Right lobe of liver (tissue), 6 donors: Measurements from ENCODE around the gene LRRC9. TPM values are rescaled to one million over a fixed set of nuclear protein-coding genes. Genes with fewer than 3 reads are reported as not detected.
A peak's percentile ranks its signal among the peaks of the same experiment; 100 is the strongest.

Source experiments
- ATAC-seq, 4 donors: fragments of 200-7000 bp; cut with Tn5 transposase; one replicate each; pipeline ENCODE4 v1.9.1; 2020; ENCODE audit warnings: mild to moderate bottlenecking in 4 of 4, moderate library complexity in 4 of 4
- DNase-seq, 3 donors: peaks; one replicate each; pipeline ENCODE4 v3.0.0-alpha.2; 2020
- H3K27ac ChIP-seq, 3 donors: fragments of 200-600 bp; one replicate each; pipeline ENCODE4 v1.8.0; 2022
- H3K27me3 ChIP-seq, 2 donors: fragments of 200-600 bp; one replicate each; pipeline ENCODE4 v1.8.0; 2022
- H3K36me3 ChIP-seq, 4 donors: fragments of 200-600 bp; sonication (generic) in 1 of 4; one replicate each; pipeline versions ENCODE4 v1.5.1 to v1.8.0; 2017 to 2022; ENCODE audit warnings: control low read depth in 1 of 4
- H3K4me1 ChIP-seq, 4 donors: fragments of 200-600 bp; sonication (generic) in 1 of 4; one replicate each; pipeline versions ENCODE4 v1.5.1 to v1.8.0; 2017 to 2022; ENCODE audit warnings: control low read depth in 1 of 4
- H3K4me3 ChIP-seq, 3 donors: fragments of 200-600 bp; one replicate each; pipeline ENCODE4 v1.8.0; 2022
- H3K9me3 ChIP-seq, 4 donors: fragments of 200-600 bp; sonication (generic) in 1 of 4; one replicate each; pipeline versions ENCODE4 v1.5.1 to v1.8.0; 2017 to 2022; ENCODE audit warnings: control low read depth in 1 of 4
- POLR2A ChIP-seq: fragments of 450-650 bp; IDR thresholded peaks from one replicate; pipeline ENCODE4 v1.6.1; 2017; ENCODE audit warnings: antibody characterized with exemption, mild to moderate bottlenecking
- WGBS: methylation state at CpG from one replicate; pipeline ENCODE4 v1.1.6; 2018; ENCODE audit warnings: low coverage, low lambda C conversion rate; ENCODE audit not compliant: insufficient coverage; ENCODE audit errors: missing lambda C conversion rate; 5-methylcytosine and 5-hydroxymethylcytosine counted together
- intact Hi-C, 2 donors: fragments of 100-400 bp; cut with DNase I; formaldehyde crosslinking; loops; one replicate each; pipeline versions ENCODE4 v1.11.2 to v1.14.1; 2022
- total RNA-seq, 6 experiments: library from RNA; depleted of rRNA in 2 of 6; stranded (reverse); fragments of >200 nt in 2 of 6; fragmentation: NEBNext Ultra II Directional in 3 of 6; extraction: Animal tissue kit (Norgen Biotek cat#: 25700) in 3 of 6; gene quantifications; one replicate each; pipeline versions ENCODE4 v1.1.0 to v1.2.4, GENCODE V29; 2016 to 2023
- TF ChIP-seq, protein P1 (sequence below), 4 donors: fragments of 200-600 bp in 3 of 4; fragments of 450-650 bp in 1 of 4; IDR thresholded peaks; one replicate each; pipeline versions ENCODE4 v1.5.1 to v1.8.0; 2016 to 2022; ENCODE audit warnings: antibody characterized with exemption in 4 of 4, mild to moderate bottlenecking in 2 of 4
- donor health status: DM: no; HTN: yes; CAD: no.
- donor health status: DM: no; HTN: no; CAD: no.
- donor health status: DM: no; HTN: no; CAD: no.
- donor health status: DM: no; HTN: yes; CAD: no.
- donor health status: DM: no; HTN: yes; CAD: no.

The LRRC9 gene
- total RNA-seq, 6 experiments from 2014 or later: 0.15 TPM; not detected in 5

DNA sequence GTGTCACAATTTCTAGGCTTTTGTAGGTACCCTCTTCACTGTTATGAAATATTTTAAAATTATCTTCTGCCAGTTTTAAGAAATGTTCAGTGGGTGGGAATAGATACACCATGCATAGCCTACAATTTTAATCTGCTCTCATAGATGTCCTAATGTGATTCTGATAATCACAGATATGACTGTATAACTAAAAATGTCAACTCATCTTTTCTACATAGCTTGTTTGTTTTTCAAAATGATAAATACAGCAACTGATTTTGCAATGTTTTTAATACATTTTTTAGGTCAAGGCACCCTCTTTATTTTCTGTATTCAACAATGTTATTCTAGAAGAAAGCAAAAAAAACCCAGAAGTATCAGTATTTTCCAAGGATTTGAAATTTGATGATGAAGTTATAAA lies 61.6 kb downstream of the LRRC9 start:
- Histone ChIP-seq H3K27me3 (no peaks in the 10 kb centered on the region), H3K27ac (no peak overlapping the region), H3K4me1 (no peaks in the 10 kb centered on the region), H3K4me3 (no peak overlapping the region), H3K36me3 (no peaks in the 10 kb centered on the region), H3K9me3 (no peaks in the 10 kb centered on the region)
- TF ChIP-seq, protein P1, sequence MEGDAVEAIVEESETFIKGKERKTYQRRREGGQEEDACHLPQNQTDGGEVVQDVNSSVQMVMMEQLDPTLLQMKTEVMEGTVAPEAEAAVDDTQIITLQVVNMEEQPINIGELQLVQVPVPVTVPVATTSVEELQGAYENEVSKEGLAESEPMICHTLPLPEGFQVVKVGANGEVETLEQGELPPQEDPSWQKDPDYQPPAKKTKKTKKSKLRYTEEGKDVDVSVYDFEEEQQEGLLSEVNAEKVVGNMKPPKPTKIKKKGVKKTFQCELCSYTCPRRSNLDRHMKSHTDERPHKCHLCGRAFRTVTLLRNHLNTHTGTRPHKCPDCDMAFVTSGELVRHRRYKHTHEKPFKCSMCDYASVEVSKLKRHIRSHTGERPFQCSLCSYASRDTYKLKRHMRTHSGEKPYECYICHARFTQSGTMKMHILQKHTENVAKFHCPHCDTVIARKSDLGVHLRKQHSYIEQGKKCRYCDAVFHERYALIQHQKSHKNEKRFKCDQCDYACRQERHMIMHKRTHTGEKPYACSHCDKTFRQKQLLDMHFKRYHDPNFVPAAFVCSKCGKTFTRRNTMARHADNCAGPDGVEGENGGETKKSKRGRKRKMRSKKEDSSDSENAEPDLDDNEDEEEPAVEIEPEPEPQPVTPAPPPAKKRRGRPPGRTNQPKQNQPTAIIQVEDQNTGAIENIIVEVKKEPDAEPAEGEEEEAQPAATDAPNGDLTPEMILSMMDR (IDR thresholded peaks at IDR 0.05): no peak
- DNase-seq: no peak
- intact Hi-C loops: no loop called here
- no peak for ATAC-seq

DNA sequence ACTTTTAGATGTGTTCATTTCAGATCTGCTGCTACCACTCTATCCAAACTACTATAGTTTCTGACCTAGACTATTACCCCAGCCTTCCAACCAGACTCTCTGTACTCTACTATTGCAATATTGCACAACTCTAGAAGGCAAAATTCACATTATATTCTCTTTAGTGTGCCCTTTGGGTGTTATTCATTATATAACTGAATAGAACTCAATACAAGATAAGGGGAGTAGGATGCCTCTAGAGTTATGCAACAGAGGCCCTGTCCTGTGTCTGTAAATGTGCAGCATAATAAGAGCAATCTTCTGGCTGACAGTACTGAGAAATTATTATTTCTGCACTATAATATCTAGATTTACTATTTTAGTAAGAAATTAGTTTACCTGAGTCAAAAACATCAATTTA lies 63.1 kb downstream of the LRRC9 start:
- intact Hi-C loops: no loop called here
- Histone ChIP-seq H3K36me3 (no peaks in the 10 kb centered on the region), H3K4me1 (no peaks in the 10 kb centered on the region), H3K4me3 (no peak overlapping the region), H3K27ac (no peak overlapping the region), H3K9me3 (no peaks in the 10 kb centered on the region), H3K27me3 (no peaks in the 10 kb centered on the region)
- TF ChIP-seq, protein P1 (IDR thresholded peaks at IDR 0.05): no peak
- no peak for TF ChIP-seq POLR2A
- DNase-seq (no peak), ATAC-seq (peak in 2 of 4 donors; percentile 44 to 47)

DNA sequence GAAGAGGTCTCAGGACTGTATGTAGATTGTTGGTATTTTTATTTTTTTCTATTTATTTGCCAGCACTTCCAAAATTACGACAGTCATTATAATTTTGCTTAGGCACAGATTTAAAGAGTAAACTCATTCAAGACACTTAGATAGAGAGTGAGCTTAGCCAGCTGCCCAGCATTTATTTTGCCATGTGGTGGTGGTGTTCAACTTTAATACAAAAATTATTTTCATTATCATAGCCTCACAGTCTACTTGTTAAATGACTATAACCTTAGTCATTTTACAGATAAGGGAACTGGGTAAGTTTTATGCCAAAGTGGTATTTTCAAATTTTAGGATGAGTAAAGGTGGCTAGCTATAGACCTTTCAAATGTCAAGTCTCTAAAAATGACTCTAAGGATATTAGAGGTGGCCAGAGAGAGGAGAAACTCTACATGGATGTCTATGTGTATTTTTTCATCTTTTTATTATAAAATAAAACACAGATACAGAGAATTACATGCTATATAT lies 66.7 kb downstream of the LRRC9 start:
- H3K9me3 ChIP-seq: no peaks in the 10 kb centered on the region
- ATAC-seq (no peak), DNase-seq (no peak)
- H3K27ac ChIP-seq: no peak overlapping the region
- intact Hi-C loops: no loop called here
- H3K36me3 ChIP-seq: no peaks in the 10 kb centered on the region
- H3K4me3 ChIP-seq: no peak overlapping the region
- WGBS: 94% methylated on average over 1 of the region's 1 CpG
- TF ChIP-seq POLR2A: no peak
- H3K4me1 ChIP-seq: no peaks in the 10 kb centered on the region
- no peaks in the 10 kb centered on the region for H3K27me3 ChIP-seq

DNA sequence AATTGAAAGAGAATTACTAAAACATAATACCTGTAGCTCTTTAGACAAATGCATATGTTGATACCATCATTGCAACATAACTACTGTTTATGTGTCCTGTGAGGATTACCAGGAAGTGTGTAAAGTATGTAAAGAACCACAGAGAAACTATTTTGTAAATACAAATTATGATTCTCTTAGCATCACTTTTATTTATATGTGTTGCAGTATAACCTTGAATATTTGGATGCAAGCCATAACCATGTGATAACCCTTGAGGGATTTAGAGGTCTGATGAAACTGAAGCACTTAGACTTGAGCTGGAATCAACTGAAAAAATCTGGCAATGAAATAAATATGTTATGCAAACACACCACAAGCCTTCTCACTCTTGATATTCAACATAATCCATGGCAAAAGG lies 77.5 kb downstream of the LRRC9 start:
- DNase-seq: no peak
- H3K9me3 ChIP-seq: no peaks in the 10 kb centered on the region
- H3K27me3 ChIP-seq: no peaks in the 10 kb centered on the region
- no peak overlapping the region for H3K4me3 ChIP-seq
- H3K27ac ChIP-seq: no peak overlapping the region
- intact Hi-C loops: no loop called here
- no peaks in the 10 kb centered on the region for H3K4me1 ChIP-seq
- ATAC-seq: no peak
- no peaks in the 10 kb centered on the region for H3K36me3 ChIP-seq
- TF ChIP-seq POLR2A: no peak
- TF ChIP-seq, protein P1 (IDR thresholded peaks at IDR 0.05): no peak

DNA sequence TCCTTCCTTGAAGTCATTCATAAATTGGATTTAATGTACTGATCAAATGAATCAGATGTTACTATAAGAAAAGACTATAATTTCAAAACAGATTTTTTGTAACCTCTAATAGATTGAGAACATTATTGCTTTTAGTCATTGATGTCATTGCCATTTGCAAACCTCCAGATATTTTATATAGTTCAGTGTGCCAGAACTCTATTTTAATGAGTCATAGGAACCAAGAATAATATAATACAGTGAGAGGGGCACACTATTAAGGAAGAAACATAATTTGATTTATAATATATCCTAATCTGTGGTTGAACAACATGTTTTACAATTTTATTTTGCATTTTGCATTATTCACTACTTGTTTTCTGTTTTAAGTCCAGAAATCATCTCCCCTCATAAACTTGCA lies 78.0 kb downstream of the LRRC9 start:
- Histone ChIP-seq H3K36me3 (no peaks in the 10 kb centered on the region), H3K27me3 (no peaks in the 10 kb centered on the region), H3K4me3 (no peak overlapping the region), H3K9me3 (no peaks in the 10 kb centered on the region), H3K27ac (no peak overlapping the region), H3K4me1 (peaks cover 0 to 2% (median 0%) of the 10 kb centered on the region in 4 donors)
- ATAC-seq: peak in 1 of 4 donors; percentile 28
- intact Hi-C loops: no loop called here
- no peak for DNase-seq
- no peak for TF ChIP-seq POLR2A
- TF ChIP-seq, protein P1 (IDR thresholded peaks at IDR 0.05): no peak
